ENCODE data around the gene UBB. TPM values are rescaled to one million over a fixed set of nuclear protein-coding genes. Genes with fewer than 3 reads are reported as not detected.

Gene UBB
- 1,410 TPM for total RNA-seq
- long read RNA-seq, transcript UBB-201 (2 exons, 1,225 nt), result major isoform, 286 of 291 reads
- long read RNA-seq, partial matches to known transcripts, result 4 of 291 reads
- long read RNA-seq, other reads (novel, unspliced or antisense), result 0 of 291 reads

GRCh38 chr17:16380640-16381495 is at the start of gene UBB:
TSS of gene UBB (plus strand) at chr17:16381091. CDS start at chr17:16381908, 817 bp downstream.
- DNase-seq (peak; percentile 98), ATAC-seq (peak; percentile 98)
- Histone ChIP-seq H3K9me3 (no peaks in the 10 kb centered on the region), H3K27ac (peak within 1 kb of the TSS; percentile 98), H3K4me3 (peak within 1 kb of the TSS; percentile 79), H3K4me1 (peaks cover 31% of the 10 kb centered on the region), H3K27me3 (no peaks in the 10 kb centered on the region), H3K36me3 (peaks cover 20% of the 10 kb centered on the region)
- intact Hi-C loops (cut with DNase I), result no loop called here
- TF ChIP-seq, protein P1, sequence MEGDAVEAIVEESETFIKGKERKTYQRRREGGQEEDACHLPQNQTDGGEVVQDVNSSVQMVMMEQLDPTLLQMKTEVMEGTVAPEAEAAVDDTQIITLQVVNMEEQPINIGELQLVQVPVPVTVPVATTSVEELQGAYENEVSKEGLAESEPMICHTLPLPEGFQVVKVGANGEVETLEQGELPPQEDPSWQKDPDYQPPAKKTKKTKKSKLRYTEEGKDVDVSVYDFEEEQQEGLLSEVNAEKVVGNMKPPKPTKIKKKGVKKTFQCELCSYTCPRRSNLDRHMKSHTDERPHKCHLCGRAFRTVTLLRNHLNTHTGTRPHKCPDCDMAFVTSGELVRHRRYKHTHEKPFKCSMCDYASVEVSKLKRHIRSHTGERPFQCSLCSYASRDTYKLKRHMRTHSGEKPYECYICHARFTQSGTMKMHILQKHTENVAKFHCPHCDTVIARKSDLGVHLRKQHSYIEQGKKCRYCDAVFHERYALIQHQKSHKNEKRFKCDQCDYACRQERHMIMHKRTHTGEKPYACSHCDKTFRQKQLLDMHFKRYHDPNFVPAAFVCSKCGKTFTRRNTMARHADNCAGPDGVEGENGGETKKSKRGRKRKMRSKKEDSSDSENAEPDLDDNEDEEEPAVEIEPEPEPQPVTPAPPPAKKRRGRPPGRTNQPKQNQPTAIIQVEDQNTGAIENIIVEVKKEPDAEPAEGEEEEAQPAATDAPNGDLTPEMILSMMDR (IDR thresholded peaks at IDR 0.05), result no peak

GRCh38 chr17:16338391-16338790 is 42.5 kb upstream of the UBB start:
- DNase-seq (no peak), ATAC-seq (no peak)
- intact Hi-C loops (cut with DNase I), result no loop called here
- Histone ChIP-seq H3K27ac (no peak overlapping the region), H3K36me3 (no peaks in the 10 kb centered on the region), H3K27me3 (no peaks in the 10 kb centered on the region), H3K4me1 (no peaks in the 10 kb centered on the region), H3K9me3 (no peaks in the 10 kb centered on the region), H3K4me3 (no peak overlapping the region)
- TF ChIP-seq, protein P1 (IDR thresholded peaks at IDR 0.05), result no peak

- DNase-seq (peak; percentile 1), ATAC-seq (no peak)
- TF ChIP-seq, protein P1 (IDR thresholded peaks at IDR 0.05), result no peak
- no peaks in the 10 kb centered on the region for H3K4me1 ChIP-seq
- H3K27me3 ChIP-seq, result no peaks in the 10 kb centered on the region
- no peak overlapping the region for H3K27ac ChIP-seq
- no peak overlapping the region for H3K4me3 ChIP-seq
- intact Hi-C loops (cut with DNase I), result no loop called here
- no peaks in the 10 kb centered on the region for H3K9me3 ChIP-seq
- H3K36me3 ChIP-seq, result no peaks in the 10 kb centered on the region
Observed at GRCh38 chr17:16339402-16339801, 41.5 kb upstream of the UBB start.

DNA sequence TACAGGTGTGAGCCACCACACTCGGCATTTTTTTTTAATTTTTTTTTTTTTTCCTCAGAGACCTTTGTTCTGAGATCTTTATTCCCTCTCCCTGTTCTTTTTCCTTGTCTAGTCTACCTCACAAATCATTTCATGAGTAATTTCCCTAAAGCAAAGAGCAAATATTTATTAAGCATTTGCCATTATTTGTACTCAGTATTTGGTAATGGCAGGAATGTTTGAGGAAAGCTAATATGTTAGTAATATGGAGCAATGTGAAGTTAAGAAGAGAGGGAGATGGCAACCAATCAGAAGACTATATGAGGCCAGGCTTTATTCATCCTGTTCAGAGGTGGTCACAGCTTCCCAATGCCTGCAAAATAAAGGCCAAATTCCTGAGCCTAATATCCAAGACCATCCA is 40.9 kb upstream of the UBB start:
- TF ChIP-seq, protein P1 (IDR thresholded peaks at IDR 0.05), result no peak
- Histone ChIP-seq H3K27ac (no peak overlapping the region), H3K4me3 (no peak overlapping the region), H3K4me1 (no peaks in the 10 kb centered on the region), H3K9me3 (no peaks in the 10 kb centered on the region), H3K36me3 (no peaks in the 10 kb centered on the region), H3K27me3 (no peaks in the 10 kb centered on the region)
- ATAC-seq, result no peak
- intact Hi-C loops (cut with DNase I), result no loop called here
- no peak for DNase-seq

DNA sequence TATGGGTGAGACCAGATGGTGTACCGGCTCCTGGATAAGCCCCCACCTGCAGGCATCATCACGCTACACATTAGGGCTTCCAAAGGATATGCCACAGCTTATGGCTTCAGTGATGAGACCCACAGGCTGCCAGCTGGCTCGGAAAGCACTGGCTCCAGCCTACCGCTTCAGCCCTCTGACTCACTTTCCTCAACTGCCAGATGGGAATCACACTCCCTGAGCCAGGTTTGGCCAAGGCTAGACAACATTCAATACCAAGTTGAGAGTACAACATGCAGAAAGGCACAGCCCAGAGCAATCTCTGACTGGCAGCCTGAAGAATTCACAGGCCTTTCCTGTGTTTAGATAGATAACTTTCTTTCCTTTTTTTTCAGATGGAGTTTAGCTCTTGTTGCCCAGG is 37.9 kb upstream of the UBB start:
- TF ChIP-seq, protein P1 (IDR thresholded peaks at IDR 0.05), result no peak
- intact Hi-C loops (cut with DNase I), result no loop called here
- no peak for ATAC-seq

More for the DNA sequence above, 37.9 kb upstream of the UBB start:
- no peaks in the 10 kb centered on the region for H3K36me3 ChIP-seq
- peak; percentile 40 for DNase-seq
- H3K9me3 ChIP-seq, result no peaks in the 10 kb centered on the region
- H3K27me3 ChIP-seq, result no peaks in the 10 kb centered on the region
- H3K4me1 ChIP-seq, result no peaks in the 10 kb centered on the region
- H3K27ac ChIP-seq, result no peak overlapping the region
- H3K4me3 ChIP-seq, result no peak overlapping the region
